D721Med (cell line): ENCODE measurements around the gene KLK7.
"Not testable (repeated sequence)": the region's sequence is repeated elsewhere in the genome, so short reads cannot be mapped to it uniquely, and the experiment has no call there.

Experiments used
- DNase-seq: peaks from one replicate; pipeline ENCODE4 v3.0.0; 2011; ENCODE audit warnings: low spot score; ENCODE audit not compliant: insufficient read length
- FAIRE-seq: peaks from 2 replicates; lab custom pipeline; 2011; peaks lifted over from hg19 to GRCh38; lab: Jason Lieb, UNC
- TF ChIP-seq, protein P1 (sequence below): IDR thresholded peaks from 2 replicates; pipeline ENCODE4 v1.5.1; 2012; ENCODE audit warnings: mild to moderate bottlenecking, control low read depth; ENCODE audit not compliant: insufficient read depth; ENCODE audit errors: missing control alignments

KLK7 gene

DNA sequence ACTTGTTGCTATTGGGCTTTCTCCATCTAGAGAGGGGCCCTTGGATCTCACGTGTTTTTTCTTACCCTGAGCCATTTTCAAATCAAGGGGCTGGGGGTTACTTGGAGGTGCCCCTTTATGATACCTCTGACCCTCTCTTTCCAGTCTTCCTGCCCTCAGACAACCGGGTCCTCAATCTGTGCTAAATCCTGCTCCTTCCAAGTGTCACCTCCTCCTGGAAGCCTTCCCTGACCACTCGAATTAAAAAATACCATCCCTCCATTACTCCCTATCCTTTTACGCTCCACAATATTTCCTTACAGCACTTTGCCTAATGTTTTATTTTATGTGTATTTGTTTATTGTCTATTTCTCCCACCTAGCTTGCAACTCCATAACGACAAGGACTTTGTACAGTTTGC lies 14.3 kb upstream of the KLK7 start:
- FAIRE-seq (no peak), DNase-seq (no peak)
- TF ChIP-seq, protein P1, sequence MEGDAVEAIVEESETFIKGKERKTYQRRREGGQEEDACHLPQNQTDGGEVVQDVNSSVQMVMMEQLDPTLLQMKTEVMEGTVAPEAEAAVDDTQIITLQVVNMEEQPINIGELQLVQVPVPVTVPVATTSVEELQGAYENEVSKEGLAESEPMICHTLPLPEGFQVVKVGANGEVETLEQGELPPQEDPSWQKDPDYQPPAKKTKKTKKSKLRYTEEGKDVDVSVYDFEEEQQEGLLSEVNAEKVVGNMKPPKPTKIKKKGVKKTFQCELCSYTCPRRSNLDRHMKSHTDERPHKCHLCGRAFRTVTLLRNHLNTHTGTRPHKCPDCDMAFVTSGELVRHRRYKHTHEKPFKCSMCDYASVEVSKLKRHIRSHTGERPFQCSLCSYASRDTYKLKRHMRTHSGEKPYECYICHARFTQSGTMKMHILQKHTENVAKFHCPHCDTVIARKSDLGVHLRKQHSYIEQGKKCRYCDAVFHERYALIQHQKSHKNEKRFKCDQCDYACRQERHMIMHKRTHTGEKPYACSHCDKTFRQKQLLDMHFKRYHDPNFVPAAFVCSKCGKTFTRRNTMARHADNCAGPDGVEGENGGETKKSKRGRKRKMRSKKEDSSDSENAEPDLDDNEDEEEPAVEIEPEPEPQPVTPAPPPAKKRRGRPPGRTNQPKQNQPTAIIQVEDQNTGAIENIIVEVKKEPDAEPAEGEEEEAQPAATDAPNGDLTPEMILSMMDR: no peak

DNA sequence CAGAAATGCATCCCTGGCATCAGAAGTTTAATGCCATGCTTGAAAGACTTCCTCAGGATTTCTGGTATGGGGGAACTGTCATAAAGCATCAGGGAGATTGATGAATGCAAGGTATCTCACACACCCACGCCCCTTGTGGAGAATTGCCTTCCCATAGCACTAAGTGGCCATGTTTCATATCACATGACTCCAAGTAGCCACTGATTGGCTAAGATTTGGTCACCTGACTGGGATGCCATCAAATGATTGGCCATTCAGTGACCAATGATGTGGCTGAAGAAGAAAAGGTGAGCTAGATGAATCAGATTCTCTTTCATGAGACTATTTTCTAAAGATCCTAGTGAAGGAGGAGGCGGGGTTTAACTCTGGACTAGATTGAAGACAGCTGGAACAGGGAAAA lies 10.4 kb upstream of the KLK7 start:
- TF ChIP-seq, protein P1: no peak
- FAIRE-seq: no peak
- DNase-seq: no peak

DNA sequence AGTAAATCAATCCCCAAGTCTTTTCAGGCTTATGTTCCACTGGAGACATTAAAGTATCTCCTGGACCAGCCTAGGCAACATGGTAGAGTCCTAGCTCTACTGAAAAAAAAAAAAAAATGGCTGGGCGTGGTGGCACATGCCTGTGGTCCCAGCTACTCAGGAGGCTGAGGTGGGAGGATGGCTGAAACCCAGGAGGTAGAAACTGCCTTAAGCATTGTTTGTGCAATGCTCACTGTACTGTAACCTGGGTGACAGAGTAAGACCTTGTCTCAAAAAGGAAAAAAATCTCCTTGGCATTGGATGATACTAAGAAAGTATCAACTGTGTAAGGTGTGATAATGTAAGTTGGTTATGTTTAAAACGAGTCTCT lies 8.9 kb upstream of the KLK7 start:
- no peak for DNase-seq
- FAIRE-seq: no peak
- TF ChIP-seq, protein P1: no peak

DNA sequence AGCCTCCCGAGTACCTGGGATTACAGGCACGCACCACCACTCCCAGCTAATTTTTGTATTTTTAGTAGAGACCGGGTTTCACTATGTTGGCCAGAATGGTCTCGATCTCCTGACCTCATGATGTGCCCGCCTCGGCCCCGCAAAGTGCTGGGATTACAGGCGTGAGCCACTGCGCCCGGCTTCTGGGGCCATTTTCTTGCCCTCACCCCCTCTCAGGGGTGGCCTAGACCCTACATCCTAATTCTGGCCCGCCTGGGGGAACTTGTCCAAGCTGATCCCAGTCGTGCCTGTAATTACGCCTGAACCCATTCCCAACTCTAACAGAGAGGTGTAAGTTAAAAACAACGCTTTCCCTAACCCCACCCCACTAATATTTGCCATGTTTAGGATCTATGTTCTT lies 699 bp upstream of the KLK7 start:
- FAIRE-seq, DNase-seq: not testable (repeated sequence)

DNA sequence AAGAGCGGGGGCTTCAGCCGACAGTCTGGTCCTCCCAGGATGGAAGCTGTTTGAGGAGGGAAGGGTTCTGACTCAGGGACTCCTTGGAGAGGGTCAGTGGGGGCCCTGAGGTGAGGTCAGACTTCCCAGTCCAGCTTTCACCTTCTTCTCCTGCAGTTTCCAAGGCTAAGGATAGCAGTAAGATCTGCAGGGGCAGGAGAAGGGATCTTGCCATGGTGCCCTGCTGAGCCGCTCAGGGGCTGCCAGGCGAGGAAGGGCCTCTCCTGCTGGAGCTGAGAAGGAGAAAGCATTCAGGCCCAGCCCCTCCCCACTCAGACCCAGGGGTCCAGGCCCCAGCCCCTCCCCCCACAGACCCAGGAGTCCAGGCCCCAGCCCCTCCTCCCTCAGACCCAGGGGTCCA lies 1.5 kb downstream of the KLK7 start:
- TF ChIP-seq, protein P1: no peak
- DNase-seq: no peak
- FAIRE-seq: no peak

DNA sequence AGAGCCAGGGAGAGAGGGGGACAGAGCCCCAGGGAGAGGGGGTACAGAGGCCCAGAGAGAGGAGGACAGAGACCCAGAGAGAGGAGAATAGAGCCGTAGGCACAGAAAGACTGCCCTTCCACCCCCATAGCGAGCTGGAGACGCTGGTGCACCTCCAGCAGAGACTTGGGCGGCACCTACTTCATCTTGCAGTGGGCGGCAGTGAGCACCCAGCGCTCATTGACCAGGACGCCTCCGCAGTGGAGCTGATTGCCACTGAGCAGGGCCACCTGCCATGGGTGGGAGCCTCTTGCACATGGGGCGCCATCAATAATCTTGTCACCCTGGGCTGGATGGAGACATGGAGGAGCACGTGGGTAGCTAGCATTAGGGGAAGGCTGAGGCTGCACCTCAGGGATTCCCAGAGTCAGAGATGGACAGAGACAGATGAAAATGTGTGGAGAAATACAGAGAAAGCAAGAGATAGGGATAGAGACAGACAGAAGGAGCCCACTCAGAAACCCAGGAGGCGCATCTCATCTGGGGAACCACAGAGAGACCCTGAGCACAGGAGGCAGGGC lies 2.0 kb downstream of the KLK7 start:
- no peak for FAIRE-seq
- TF ChIP-seq, protein P1: no peak
- DNase-seq: no peak

DNA sequence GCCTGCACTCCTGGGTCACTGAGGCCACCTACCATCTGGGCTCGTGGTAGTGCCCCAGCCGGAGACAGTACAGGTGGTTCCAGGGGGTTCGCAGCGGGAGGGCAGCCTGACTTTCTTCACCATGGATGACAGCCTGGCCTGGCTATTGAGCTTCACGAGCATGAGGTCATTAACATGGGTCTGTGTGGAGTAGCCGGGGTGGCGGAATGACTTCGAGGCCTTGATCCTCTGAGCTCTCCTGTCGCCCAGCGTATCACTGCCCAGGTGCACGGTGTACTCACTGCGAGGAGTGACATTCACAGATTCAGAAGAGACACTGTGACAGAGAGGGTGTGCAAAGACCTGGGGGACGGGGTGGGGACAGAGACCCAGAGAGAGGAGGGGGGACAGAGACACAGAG lies 3.5 kb downstream of the KLK7 start:
- DNase-seq: no peak
- FAIRE-seq: no peak
- TF ChIP-seq, protein P1: no peak

DNA sequence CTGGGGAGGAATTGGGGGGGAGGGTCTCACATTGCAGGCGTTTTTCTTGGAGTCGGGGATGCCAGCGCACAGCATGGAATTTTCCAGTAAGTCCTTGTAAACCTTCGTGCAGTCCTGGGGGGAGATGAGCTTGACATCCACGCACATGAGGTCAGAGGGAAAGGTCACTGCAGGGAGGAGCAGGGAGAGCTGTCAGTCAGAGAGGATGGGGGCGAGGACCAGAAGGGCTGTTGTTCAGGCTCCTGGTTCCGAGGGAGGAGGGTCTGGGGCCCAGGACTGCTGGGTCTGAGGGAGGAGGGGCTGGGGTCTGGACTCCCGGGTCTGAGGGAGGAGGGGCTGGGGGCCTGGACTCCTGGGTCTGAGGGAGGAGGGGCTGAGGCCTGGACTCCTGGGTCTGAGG lies 4.0 kb downstream of the KLK7 start:
- no peak for FAIRE-seq
- TF ChIP-seq, protein P1: no peak
- no peak for DNase-seq
